ENCODE results near the gene GRK4.
"Not testable (repeated sequence)": the region's sequence is repeated elsewhere in the genome, so short reads cannot be mapped to it uniquely, and the experiment has no call there.

GRK4 gene

DNA sequence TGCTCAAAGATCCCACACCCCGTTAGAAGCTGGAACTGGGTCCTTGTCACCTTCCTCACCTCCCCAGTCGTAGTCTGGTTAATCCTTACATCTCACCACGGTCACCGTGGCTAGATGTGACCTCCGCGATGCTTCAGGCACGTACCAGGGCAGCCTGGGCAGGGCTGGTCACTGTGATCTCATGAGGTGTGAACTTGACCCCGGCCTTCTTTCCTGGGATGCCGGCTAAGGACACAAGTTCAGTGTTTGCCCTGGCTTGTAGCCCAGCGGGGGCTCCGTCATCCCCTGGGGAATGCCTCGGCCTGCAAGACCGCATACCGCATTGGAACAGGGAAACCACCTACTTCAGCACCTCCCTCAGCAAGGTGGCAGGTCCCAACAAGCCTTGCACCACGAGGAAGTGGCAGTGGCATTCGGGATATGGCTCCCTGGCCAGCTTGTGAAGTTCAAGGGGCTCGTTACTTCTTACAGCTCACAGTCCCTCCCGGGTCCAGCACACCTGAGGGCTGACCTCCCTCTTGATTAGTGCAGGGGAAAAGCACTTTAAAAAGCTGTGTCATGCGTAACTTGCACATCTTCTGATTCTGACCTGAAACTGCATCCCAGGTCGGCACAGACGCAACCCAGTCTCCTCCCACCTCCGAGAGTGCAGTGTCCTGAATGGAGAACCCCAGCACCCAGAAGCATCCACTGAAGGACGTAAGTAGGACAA lies 26.1 kb upstream of the GRK4 start:
- H3K9ac ChIP-seq (ENCODE audit: low read length): peak overlapping the region; percentile 43; the same call in 1 of the 2 replicates
- peaks cover 48% of the 10 kb centered on the region for H3K4me1 ChIP-seq (ENCODE audit: low read length)
- no peaks in the 10 kb centered on the region for H3K27me3 ChIP-seq (ENCODE audit: low read depth, low read length)
- H3K27ac ChIP-seq (ENCODE audit: low read length): peak overlapping the region; percentile 82
- H3K79me2 ChIP-seq (ENCODE audit: low read length): peaks cover 16% of the 10 kb centered on the region
- H4K20me1 ChIP-seq (ENCODE audit: insufficient read depth, low read length): peaks cover 24% of the 10 kb centered on the region
- H3K36me3 ChIP-seq (replicated peaks; ENCODE audit: low read depth, low read length): peaks cover 48% of the 10 kb centered on the region
- TF ChIP-seq EZH2phosphoT487 (IDR thresholded peaks at IDR 0.05; ENCODE audit: low read depth): no peak
- TF ChIP-seq CTCF (IDR thresholded peaks at IDR 0.05; ENCODE audit: low read depth, low read length): no peak
- no peak overlapping the region for H2AFZ ChIP-seq (ENCODE audit: low read depth, low read length)
- H3K9me3 ChIP-seq (ENCODE audit: insufficient read depth, low read length): no peaks in the 10 kb centered on the region
- peak overlapping the region; percentile 92 for H3K4me3 ChIP-seq (ENCODE audit: low read length)
- H3K4me2 ChIP-seq (ENCODE audit: low read length): peak overlapping the region; percentile 88

DNA sequence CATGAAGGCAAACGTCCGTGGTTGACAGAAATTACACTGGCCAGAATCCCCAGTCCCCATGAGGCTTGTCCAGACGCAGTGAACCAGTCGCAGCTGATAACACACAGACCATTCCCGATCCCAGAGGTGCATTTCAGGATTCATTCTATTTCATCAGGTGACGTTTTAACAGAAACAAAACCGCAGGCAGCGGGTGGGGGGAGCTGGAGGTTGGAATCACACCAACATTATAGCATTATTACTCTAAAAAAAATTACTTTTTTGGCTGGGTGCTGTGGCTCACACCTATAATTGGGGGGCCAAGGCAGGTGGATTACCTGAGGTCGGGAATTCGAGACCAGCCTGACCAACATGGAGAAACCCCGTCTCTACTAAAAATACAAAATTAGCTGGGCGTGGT lies 25.4 kb upstream of the GRK4 start:
- TF ChIP-seq CTCF (IDR thresholded peaks at IDR 0.05; ENCODE audit: low read depth, low read length) (no peak), EZH2phosphoT487 (IDR thresholded peaks at IDR 0.05; ENCODE audit: low read depth) (no peak)
- Histone ChIP-seq H3K4me1 (ENCODE audit: low read length) (peaks cover 41% of the 10 kb centered on the region), H4K20me1 (ENCODE audit: insufficient read depth, low read length) (peaks cover 24% of the 10 kb centered on the region), H3K36me3 (replicated peaks; ENCODE audit: low read depth, low read length) (peaks cover 54% of the 10 kb centered on the region), H3K9ac (ENCODE audit: low read length) (no peak overlapping the region), H3K9me3 (ENCODE audit: insufficient read depth, low read length) (no peaks in the 10 kb centered on the region), H3K4me3 (ENCODE audit: low read length) (peak overlapping the region; percentile 92; the same call in 1 of the 2 replicates), H3K27ac (ENCODE audit: low read length) (peak overlapping the region; percentile 82), H3K27me3 (ENCODE audit: low read depth, low read length) (no peaks in the 10 kb centered on the region), H3K4me2 (ENCODE audit: low read length) (peak overlapping the region; percentile 88), H2AFZ (ENCODE audit: low read depth, low read length) (no peak overlapping the region), H3K79me2 (ENCODE audit: low read length) (peaks cover 16% of the 10 kb centered on the region)

GRCh38 chr4:2938411-2938810 lies 25.0 kb upstream of the GRK4 start:
- not testable (repeated sequence) for H3K9me3 ChIP-seq (ENCODE audit: insufficient read depth, low read length); H3K4me2 ChIP-seq (ENCODE audit: low read length); H3K27ac ChIP-seq (ENCODE audit: low read length); H2AFZ ChIP-seq (ENCODE audit: low read depth, low read length); H3K9ac ChIP-seq (ENCODE audit: low read length); H3K27me3 ChIP-seq (ENCODE audit: low read depth, low read length); H3K4me3 ChIP-seq (ENCODE audit: low read length)
- Histone ChIP-seq H3K36me3 (replicated peaks; ENCODE audit: low read depth, low read length) (peaks cover 58% of the 10 kb centered on the region), H4K20me1 (ENCODE audit: insufficient read depth, low read length) (peaks cover 24% of the 10 kb centered on the region), H3K79me2 (ENCODE audit: low read length) (peaks cover 16% of the 10 kb centered on the region), H3K4me1 (ENCODE audit: low read length) (peaks cover 37% of the 10 kb centered on the region)

DNA sequence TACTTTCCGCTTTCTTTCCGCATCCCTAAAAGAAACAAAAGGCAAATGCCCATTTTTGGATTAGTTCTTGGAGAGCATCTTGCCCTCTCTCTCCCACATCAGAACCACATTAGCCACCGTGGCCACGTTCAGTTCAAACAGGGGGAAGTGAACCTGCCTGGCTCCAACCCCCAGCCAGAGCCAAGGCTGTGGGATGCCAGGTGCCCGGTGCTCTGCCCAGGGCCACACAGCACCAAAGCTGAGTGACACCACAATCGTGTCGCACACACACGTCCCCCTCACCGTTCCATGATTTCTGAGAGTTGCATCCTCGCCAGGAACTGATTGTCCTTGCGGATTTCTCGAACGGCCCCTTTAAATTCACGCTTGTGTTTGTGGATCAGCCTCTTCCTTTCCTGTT lies 24.5 kb upstream of the GRK4 start:
- H3K79me2 ChIP-seq (ENCODE audit: low read length): peaks cover 13% of the 10 kb centered on the region
- H3K27me3 ChIP-seq (ENCODE audit: low read depth, low read length): no peaks in the 10 kb centered on the region
- no peak overlapping the region for H3K4me2 ChIP-seq (ENCODE audit: low read length)
- no peak overlapping the region for H3K9ac ChIP-seq (ENCODE audit: low read length)
- TF ChIP-seq CTCF (IDR thresholded peaks at IDR 0.05; ENCODE audit: low read depth, low read length): no peak
- no peak for TF ChIP-seq EZH2phosphoT487 (IDR thresholded peaks at IDR 0.05; ENCODE audit: low read depth)
- peaks cover 61% of the 10 kb centered on the region for H3K36me3 ChIP-seq (replicated peaks; ENCODE audit: low read depth, low read length)
- H4K20me1 ChIP-seq (ENCODE audit: insufficient read depth, low read length): peaks cover 24% of the 10 kb centered on the region
- H3K4me1 ChIP-seq (ENCODE audit: low read length): peaks cover 35% of the 10 kb centered on the region
- H3K27ac ChIP-seq (ENCODE audit: low read length): no peak overlapping the region
- no peaks in the 10 kb centered on the region for H3K9me3 ChIP-seq (ENCODE audit: insufficient read depth, low read length)
- no peak overlapping the region for H3K4me3 ChIP-seq (ENCODE audit: low read length)
- H2AFZ ChIP-seq (ENCODE audit: low read depth, low read length): no peak overlapping the region
